Loucy (cell line): Measurements from ENCODE around the gene SMR3B.

Experiments used
- H2AFZ ChIP-seq: fragments of 200-600 bp; sonication (generic); 2 replicates; pipeline ENCODE4 v1.6.0; 2016; ENCODE audit warnings: antibody characterized with exemption, mild to moderate bottlenecking, low read length, moderate library complexity
- H3F3A ChIP-seq: fragments of 200-600 bp; 2 replicates; pipeline ENCODE4 v1.6.0; 2016; ENCODE audit warnings: antibody characterized with exemption, low read depth, mild to moderate bottlenecking
- H3K27me3 ChIP-seq: fragments of 200-600 bp; sonication (generic); 2 replicates; pipeline ENCODE4 v1.6.1; 2014; ENCODE audit warnings: low read length, mild to moderate bottlenecking; ENCODE audit not compliant: insufficient read depth, poor library complexity, severe bottlenecking
- H3K36me3 ChIP-seq: fragments of 200-600 bp; sonication (generic); 2 replicates; pipeline ENCODE4 v1.6.1; 2016; ENCODE audit warnings: low read length; ENCODE audit not compliant: insufficient read depth
- H3K4me1 ChIP-seq: fragments of 200-600 bp; sonication (generic); 2 replicates; pipeline ENCODE4 v1.5.1; 2014; ENCODE audit warnings: low read length, mild to moderate bottlenecking; ENCODE audit not compliant: insufficient read depth, poor library complexity, severe bottlenecking
- H3K4me2 ChIP-seq: fragments of 200-600 bp; sonication (generic); 2 replicates; pipeline ENCODE4 v1.6.0; 2014; ENCODE audit warnings: antibody characterized with exemption, low read length, low read depth, mild to moderate bottlenecking; ENCODE audit not compliant: poor library complexity, severe bottlenecking
- H3K4me3 ChIP-seq: fragments of 200-600 bp; sonication (generic); 2 replicates; pipeline ENCODE4 v1.5.1; 2014; ENCODE audit warnings: low read length, mild to moderate bottlenecking, mixed read lengths; ENCODE audit not compliant: poor library complexity, severe bottlenecking
- H3K79me2 ChIP-seq: fragments of 200-600 bp; sonication (generic); 2 replicates; pipeline ENCODE4 v1.6.1; 2014; ENCODE audit warnings: low read length; ENCODE audit not compliant: insufficient read depth
- H3K9ac ChIP-seq: fragments of 200-600 bp; sonication (generic); 2 replicates; pipeline ENCODE4 v1.6.0; 2014; ENCODE audit warnings: mild to moderate bottlenecking, low read depth, low read length, moderate library complexity; ENCODE audit not compliant: poor library complexity, severe bottlenecking
- H3K9me2 ChIP-seq: fragments of 200-600 bp; sonication (generic); replicated peaks from 2 replicates; pipeline ENCODE4 v1.6.1; 2016; ENCODE audit warnings: low read depth, low read length, mixed read lengths
- H3K9me3 ChIP-seq: fragments of 200-600 bp; sonication (generic); 2 replicates; pipeline ENCODE4 v1.6.1; 2014; ENCODE audit warnings: mild to moderate bottlenecking, antibody characterized with exemption, low read length, low read depth; ENCODE audit not compliant: insufficient read depth
- H4K20me1 ChIP-seq: fragments of 200-600 bp; sonication (generic); 2 replicates; pipeline ENCODE4 v1.6.0; 2014; ENCODE audit warnings: antibody characterized with exemption, low read length, mild to moderate bottlenecking; ENCODE audit not compliant: insufficient read depth, poor library complexity, severe bottlenecking
- CTCF ChIP-seq: fragments of 200-600 bp; sonication (generic); conservative IDR thresholded peaks from 2 replicates; pipeline ENCODE4 v1.5.1; 2014; ENCODE audit warnings: mild to moderate bottlenecking, antibody characterized with exemption, low read length
- EZH2phosphoT487 ChIP-seq: fragments of 200-600 bp; IDR thresholded peaks from 2 replicates; pipeline ENCODE4 v1.6.1; 2018; ENCODE audit warnings: antibody characterized with exemption, mild to moderate bottlenecking, moderate library complexity, borderline replicate concordance

The SMR3B gene

GRCh38 chr4:70380578-70380977, 2.4 kb upstream of the SMR3B start:
- Histone ChIP-seq H3K9ac (no peak overlapping the region), H3K9me2 (no peaks in the 10 kb centered on the region), H4K20me1 (no peaks in the 10 kb centered on the region), H2AFZ (no peak overlapping the region), H3K4me1 (no peaks in the 10 kb centered on the region), H3K27me3 (no peaks in the 10 kb centered on the region), H3K4me2 (no peak overlapping the region), H3K36me3 (no peaks in the 10 kb centered on the region), H3K79me2 (no peaks in the 10 kb centered on the region), H3K4me3 (no peak overlapping the region), H3F3A (no peaks in the 10 kb centered on the region), H3K9me3 (no peaks in the 10 kb centered on the region)
- TF ChIP-seq CTCF, result no peak

- no peaks in the 10 kb centered on the region for H4K20me1 ChIP-seq
- no peak overlapping the region for H2AFZ ChIP-seq
- no peaks in the 10 kb centered on the region for H3F3A ChIP-seq
- H3K79me2 ChIP-seq, result no peaks in the 10 kb centered on the region
- H3K27me3 ChIP-seq, result no peaks in the 10 kb centered on the region
- no peak overlapping the region for H3K4me3 ChIP-seq
- no peaks in the 10 kb centered on the region for H3K4me1 ChIP-seq
- no peak overlapping the region for H3K4me2 ChIP-seq
- TF ChIP-seq EZH2phosphoT487, result no peak
- no peak for TF ChIP-seq CTCF
- no peaks in the 10 kb centered on the region for H3K9me2 ChIP-seq
- no peak overlapping the region for H3K9ac ChIP-seq
- no peaks in the 10 kb centered on the region for H3K9me3 ChIP-seq
- H3K36me3 ChIP-seq, result no peaks in the 10 kb centered on the region
Observed at GRCh38 chr4:70392057-70392776, 9.3 kb downstream of the SMR3B start.

- H4K20me1 ChIP-seq, result no peaks in the 10 kb centered on the region
- no peak within 1 kb of the TSS for H2AFZ ChIP-seq
- H3K9ac ChIP-seq, result no peak within 1 kb of the TSS
- no peaks in the 10 kb centered on the region for H3F3A ChIP-seq
- no peaks in the 10 kb centered on the region for H3K27me3 ChIP-seq
- no peaks in the 10 kb centered on the region for H3K9me3 ChIP-seq
- no peak within 1 kb of the TSS for H3K4me3 ChIP-seq
- TF ChIP-seq CTCF (no peak), EZH2phosphoT487 (no peak)
- no peak within 1 kb of the TSS for H3K4me2 ChIP-seq
- no peaks in the 10 kb centered on the region for H3K9me2 ChIP-seq
- no peaks in the 10 kb centered on the region for H3K36me3 ChIP-seq
- H3K4me1 ChIP-seq, result no peaks in the 10 kb centered on the region
- H3K79me2 ChIP-seq, result no peaks in the 10 kb centered on the region
Observed at GRCh38 chr4:70397580-70397979, 14.6 kb downstream of the SMR3B start, which contains the start of gene OPRPN. Gene OPRPN, plus strand, starts transcription at chr4:70397940. Its CDS starts 1,346 bp downstream, at chr4:70399286.
